Measurements from ENCODE around the gene CHCHD6.

GRCh38 chr3:126936853-126937425 lies 232.9 kb downstream of the CHCHD6 start:
- TF ChIP-seq, protein P1, sequence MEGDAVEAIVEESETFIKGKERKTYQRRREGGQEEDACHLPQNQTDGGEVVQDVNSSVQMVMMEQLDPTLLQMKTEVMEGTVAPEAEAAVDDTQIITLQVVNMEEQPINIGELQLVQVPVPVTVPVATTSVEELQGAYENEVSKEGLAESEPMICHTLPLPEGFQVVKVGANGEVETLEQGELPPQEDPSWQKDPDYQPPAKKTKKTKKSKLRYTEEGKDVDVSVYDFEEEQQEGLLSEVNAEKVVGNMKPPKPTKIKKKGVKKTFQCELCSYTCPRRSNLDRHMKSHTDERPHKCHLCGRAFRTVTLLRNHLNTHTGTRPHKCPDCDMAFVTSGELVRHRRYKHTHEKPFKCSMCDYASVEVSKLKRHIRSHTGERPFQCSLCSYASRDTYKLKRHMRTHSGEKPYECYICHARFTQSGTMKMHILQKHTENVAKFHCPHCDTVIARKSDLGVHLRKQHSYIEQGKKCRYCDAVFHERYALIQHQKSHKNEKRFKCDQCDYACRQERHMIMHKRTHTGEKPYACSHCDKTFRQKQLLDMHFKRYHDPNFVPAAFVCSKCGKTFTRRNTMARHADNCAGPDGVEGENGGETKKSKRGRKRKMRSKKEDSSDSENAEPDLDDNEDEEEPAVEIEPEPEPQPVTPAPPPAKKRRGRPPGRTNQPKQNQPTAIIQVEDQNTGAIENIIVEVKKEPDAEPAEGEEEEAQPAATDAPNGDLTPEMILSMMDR (IDR thresholded peaks at IDR 0.05) = no peak
- TF ChIP-seq POLR2A (IDR thresholded peaks at IDR 0.05) = no peak
